ENCODE results near the gene STAT5B. TPM values are rescaled to one million over a fixed set of nuclear protein-coding genes. Genes with fewer than 3 reads are reported as not detected.

The STAT5B gene
- total RNA-seq, 1 donor from 2014 or later: 52.3 TPM

DNA sequence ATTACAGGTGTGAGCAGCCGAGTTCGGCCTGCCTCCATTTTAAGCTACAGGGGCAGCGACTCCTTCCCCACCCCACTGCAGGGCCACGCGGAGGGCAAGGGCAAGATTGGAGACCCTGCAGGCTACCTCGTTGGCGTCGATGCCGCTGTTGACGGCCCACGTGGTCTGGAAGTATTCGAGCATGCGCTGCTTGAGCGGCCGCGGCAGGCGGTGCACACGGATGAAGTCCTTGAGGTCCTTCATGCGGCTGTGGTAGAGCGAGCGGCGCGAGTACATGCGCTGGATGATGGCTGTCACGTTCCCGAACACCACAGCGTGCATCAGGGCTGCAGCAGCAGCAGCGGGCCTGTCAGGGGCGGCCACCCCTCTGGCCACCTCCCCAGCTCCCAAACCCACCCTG lies 106.8 kb downstream of the STAT5B start:
- Mint-ChIP-seq H3K27ac (no peak overlapping the region), H3K27me3 (ENCODE audit: low read depth) (no peaks in the 10 kb centered on the region), H3K36me3 (no peaks in the 10 kb centered on the region), H3K4me3 (no peak overlapping the region), H3K9me3 (no peaks in the 10 kb centered on the region), H3K4me1 (peaks cover 25% of the 10 kb centered on the region)
- TF ChIP-seq, protein P1, sequence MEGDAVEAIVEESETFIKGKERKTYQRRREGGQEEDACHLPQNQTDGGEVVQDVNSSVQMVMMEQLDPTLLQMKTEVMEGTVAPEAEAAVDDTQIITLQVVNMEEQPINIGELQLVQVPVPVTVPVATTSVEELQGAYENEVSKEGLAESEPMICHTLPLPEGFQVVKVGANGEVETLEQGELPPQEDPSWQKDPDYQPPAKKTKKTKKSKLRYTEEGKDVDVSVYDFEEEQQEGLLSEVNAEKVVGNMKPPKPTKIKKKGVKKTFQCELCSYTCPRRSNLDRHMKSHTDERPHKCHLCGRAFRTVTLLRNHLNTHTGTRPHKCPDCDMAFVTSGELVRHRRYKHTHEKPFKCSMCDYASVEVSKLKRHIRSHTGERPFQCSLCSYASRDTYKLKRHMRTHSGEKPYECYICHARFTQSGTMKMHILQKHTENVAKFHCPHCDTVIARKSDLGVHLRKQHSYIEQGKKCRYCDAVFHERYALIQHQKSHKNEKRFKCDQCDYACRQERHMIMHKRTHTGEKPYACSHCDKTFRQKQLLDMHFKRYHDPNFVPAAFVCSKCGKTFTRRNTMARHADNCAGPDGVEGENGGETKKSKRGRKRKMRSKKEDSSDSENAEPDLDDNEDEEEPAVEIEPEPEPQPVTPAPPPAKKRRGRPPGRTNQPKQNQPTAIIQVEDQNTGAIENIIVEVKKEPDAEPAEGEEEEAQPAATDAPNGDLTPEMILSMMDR (IDR thresholded peaks at IDR 0.05; ENCODE audit: unreplicated experiment): no peak
- no peak for DNase-seq (ENCODE audit: low spot score in 2 of 2, unreplicated experiment in 2 of 2)

DNA sequence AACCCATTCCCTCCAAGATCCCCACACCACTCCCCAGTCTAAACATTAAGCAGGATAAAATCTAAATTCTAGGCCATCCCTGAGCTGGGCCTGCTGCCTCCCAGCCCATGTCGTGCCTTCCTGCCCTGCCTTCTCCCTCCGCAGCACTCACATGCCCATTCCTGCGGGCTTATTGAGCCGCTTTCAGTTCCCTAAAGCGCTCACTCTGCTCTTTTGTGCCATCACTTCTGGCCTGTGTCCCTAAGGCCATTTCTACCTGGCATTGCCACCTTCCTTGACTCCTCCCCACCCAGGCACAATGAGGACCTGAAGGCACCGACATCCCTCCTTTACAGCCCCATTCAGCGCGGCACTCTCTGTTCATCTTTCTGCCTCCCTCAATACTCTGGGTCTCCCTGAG lies 108.4 kb downstream of the STAT5B start:
- peaks cover 19% of the 10 kb centered on the region for H3K4me1 Mint-ChIP-seq
- no peaks in the 10 kb centered on the region for H3K36me3 Mint-ChIP-seq
- DNase-seq (ENCODE audit: low spot score in 2 of 2, unreplicated experiment in 2 of 2): no peak
- no peaks in the 10 kb centered on the region for H3K9me3 Mint-ChIP-seq
- H3K27ac Mint-ChIP-seq: no peak overlapping the region
- TF ChIP-seq, protein P1 (IDR thresholded peaks at IDR 0.05; ENCODE audit: unreplicated experiment): no peak
- no peaks in the 10 kb centered on the region for H3K27me3 Mint-ChIP-seq (ENCODE audit: low read depth)
- H3K4me3 Mint-ChIP-seq: no peak overlapping the region

DNA sequence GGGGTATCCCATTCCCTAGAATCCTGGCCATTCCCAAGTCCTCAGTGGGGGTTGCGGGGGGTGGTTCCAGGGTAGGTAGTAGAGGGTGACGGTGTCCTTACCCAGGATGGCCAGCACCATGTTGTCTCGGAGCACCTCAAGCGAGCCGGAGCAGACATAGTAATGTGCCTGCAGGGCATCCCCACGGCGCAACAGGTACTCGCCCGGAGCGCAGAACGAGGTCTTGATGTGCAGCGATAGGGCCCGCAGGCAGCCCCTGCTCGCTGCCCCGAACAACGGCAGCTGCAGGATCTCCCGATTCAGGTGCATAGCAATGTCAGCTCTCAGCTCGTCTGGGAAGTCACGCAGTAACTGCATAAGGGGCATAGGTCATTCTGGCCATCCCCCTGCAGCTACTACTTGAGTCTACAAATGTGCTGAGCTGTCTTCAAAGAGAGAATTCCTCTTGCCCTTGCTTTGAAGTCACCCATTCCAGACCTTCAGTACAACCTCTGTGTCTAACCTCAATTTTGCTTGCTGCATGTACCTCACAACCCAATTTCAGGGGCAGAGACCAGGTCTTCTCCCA lies 109.9 kb downstream of the STAT5B start:
- Mint-ChIP-seq H3K27me3 (ENCODE audit: low read depth) (no peaks in the 10 kb centered on the region), H3K4me1 (peaks cover 6% of the 10 kb centered on the region), H3K27ac (no peak overlapping the region), H3K9me3 (no peaks in the 10 kb centered on the region), H3K36me3 (no peaks in the 10 kb centered on the region), H3K4me3 (no peak overlapping the region)
- no peak for DNase-seq (ENCODE audit: low spot score in 2 of 2, unreplicated experiment in 2 of 2)
- TF ChIP-seq, protein P1 (IDR thresholded peaks at IDR 0.05; ENCODE audit: unreplicated experiment): no peak

DNA sequence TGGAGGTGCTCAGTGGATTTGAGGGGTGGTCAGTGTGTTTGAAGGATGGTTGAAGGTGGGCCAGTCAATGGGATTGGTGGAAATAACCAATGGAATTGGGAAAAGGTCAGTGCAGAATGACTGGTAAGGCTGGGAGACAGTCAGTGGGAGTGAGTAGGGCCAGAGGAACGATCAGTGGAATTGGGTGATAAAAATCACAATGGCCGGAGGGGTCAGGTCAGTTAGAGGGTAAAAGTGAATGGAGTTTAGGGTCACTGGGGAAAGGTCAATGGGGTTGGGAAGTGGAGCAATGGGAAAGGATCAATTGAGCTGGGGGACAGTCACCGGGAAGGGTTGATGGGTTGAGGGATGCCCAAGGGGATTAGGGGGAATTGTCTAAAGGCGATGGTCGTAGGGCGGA lies 110.4 kb downstream of the STAT5B start:
- Mint-ChIP-seq H3K27ac (no peak overlapping the region), H3K27me3 (ENCODE audit: low read depth) (no peaks in the 10 kb centered on the region), H3K9me3 (no peaks in the 10 kb centered on the region), H3K36me3 (no peaks in the 10 kb centered on the region), H3K4me1 (peaks cover 4% of the 10 kb centered on the region), H3K4me3 (no peak overlapping the region)
- TF ChIP-seq, protein P1 (IDR thresholded peaks at IDR 0.05; ENCODE audit: unreplicated experiment): no peak
- no peak for DNase-seq (ENCODE audit: low spot score in 2 of 2, unreplicated experiment in 2 of 2)

DNA sequence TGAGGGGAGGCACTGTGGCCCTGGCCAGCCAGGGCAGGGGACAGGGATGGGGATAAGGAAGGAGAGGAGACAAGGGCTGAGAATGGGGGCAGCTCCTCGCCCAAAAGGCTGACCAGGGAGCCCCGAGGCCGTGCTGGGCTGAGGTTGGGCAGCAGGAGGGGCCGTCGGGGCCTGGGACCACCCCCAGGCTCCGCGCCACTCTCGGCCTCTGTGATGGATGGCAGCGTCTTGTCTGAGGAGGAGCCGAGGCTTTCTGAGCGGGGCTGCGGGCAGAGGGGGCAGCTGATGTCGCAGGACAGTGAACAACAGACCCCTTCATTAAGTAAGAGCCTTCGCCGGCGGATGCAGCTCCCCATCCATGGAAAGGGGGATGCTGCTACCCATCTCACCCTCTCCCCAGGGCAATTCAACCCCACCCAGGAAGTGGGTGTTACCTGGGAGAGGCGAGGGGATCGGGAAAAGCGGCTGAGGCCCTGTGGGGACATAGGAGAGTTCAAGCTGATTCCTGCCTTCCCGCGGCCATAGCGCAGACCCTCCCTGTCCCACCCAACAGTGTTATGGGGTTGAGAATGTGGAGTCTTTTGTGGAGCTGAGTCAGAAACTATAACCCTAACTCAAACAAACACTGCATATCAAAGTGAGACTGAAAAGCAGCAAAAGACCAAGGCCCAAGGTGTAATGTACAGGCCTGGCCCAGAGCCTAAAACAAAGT lies 112.3 kb downstream of the STAT5B start:
- Mint-ChIP-seq H3K4me3 (no peak overlapping the region), H3K27me3 (ENCODE audit: low read depth) (no peaks in the 10 kb centered on the region), H3K27ac (no peak overlapping the region), H3K9me3 (no peaks in the 10 kb centered on the region), H3K36me3 (no peaks in the 10 kb centered on the region), H3K4me1 (peaks cover 2% of the 10 kb centered on the region)
- DNase-seq (ENCODE audit: low spot score in 2 of 2, unreplicated experiment in 2 of 2): no peak
- TF ChIP-seq, protein P1 (IDR thresholded peaks at IDR 0.05; ENCODE audit: unreplicated experiment): no peak
